Neural cell (in vitro differentiated cells): ENCODE results near the gene CELA2B. TPM values are rescaled to one million over a fixed set of nuclear protein-coding genes. Genes with fewer than 3 reads are reported as not detected.

Experiments used
- H2AFZ ChIP-seq: fragments of 200-600, 300-800 bp; sonication (generic), shearing (Covaris generic); 2 replicates; pipeline ENCODE4 v1.6.0; 2014; ENCODE audit warnings: low read depth, mild to moderate bottlenecking, antibody characterized with exemption, low read length, moderate library complexity
- H3F3A ChIP-seq: fragments of 200-600 bp; shearing (Covaris generic); 2 replicates; pipeline ENCODE4 v1.6.1; 2016; ENCODE audit warnings: mild to moderate bottlenecking, moderate library complexity, mixed read lengths, antibody characterized with exemption, low read length; ENCODE audit not compliant: insufficient read depth, poor library complexity, severe bottlenecking
- H3K27ac ChIP-seq: fragments of 200-600, 300-800 bp; sonication (generic), shearing (Covaris generic); 2 replicates; pipeline ENCODE4 v1.5.1; 2014; ENCODE audit warnings: mild to moderate bottlenecking, low read length, moderate library complexity
- H3K27me3 ChIP-seq: fragments of 300-800, 200-600 bp; sonication (generic), shearing (Covaris generic); 2 replicates; pipeline ENCODE4 v1.6.0; 2014; ENCODE audit warnings: mild to moderate bottlenecking, low read depth, low read length, moderate library complexity; ENCODE audit not compliant: insufficient read depth
- H3K36me3 ChIP-seq: fragments of 300-800, 200-600 bp; sonication (generic), shearing (Covaris generic); 2 replicates; pipeline ENCODE4 v1.5.1; 2014; ENCODE audit warnings: mild to moderate bottlenecking, antibody characterized with exemption, low read length, moderate library complexity; ENCODE audit not compliant: insufficient read depth
- H3K4me2 ChIP-seq: fragments of 300-800, 200-600 bp; sonication (generic), shearing (Covaris generic); 2 replicates; pipeline ENCODE4 v1.6.0; 2014; ENCODE audit warnings: mild to moderate bottlenecking, low read length
- H3K4me3 ChIP-seq: fragments of 300-800, 200-600 bp; sonication (generic), shearing (Covaris generic); 2 replicates; pipeline ENCODE4 v1.5.1; 2014; ENCODE audit warnings: mild to moderate bottlenecking, low read length, moderate library complexity
- H3K79me2 ChIP-seq: fragments of 200-600 bp; shearing (Covaris generic); replicated peaks from 2 replicates; pipeline ENCODE4 v1.6.0; 2014; ENCODE audit warnings: mild to moderate bottlenecking, low read length, moderate library complexity; ENCODE audit not compliant: insufficient read depth
- H3K9ac ChIP-seq: fragments of 300-800, 200-600 bp; sonication (generic), shearing (Covaris generic); 2 replicates; pipeline ENCODE4 v1.6.1; 2016; ENCODE audit warnings: mild to moderate bottlenecking, low read length, mixed read lengths
- H3K9me2 ChIP-seq: fragments of 200-600 bp; shearing (Covaris generic); 2 replicates; pipeline ENCODE4 v1.6.1; 2016; ENCODE audit warnings: mild to moderate bottlenecking, low read length, mixed read lengths; ENCODE audit not compliant: insufficient read depth
- H3K9me3 ChIP-seq: fragments of 200-600, 300-800 bp; sonication (generic), shearing (Covaris generic); 2 replicates; pipeline ENCODE4 v1.6.1; 2016; ENCODE audit warnings: mild to moderate bottlenecking, mixed run types, low read length, moderate library complexity, mixed read lengths
- H4K20me1 ChIP-seq: fragments of 200-600 bp; shearing (Covaris generic); 2 replicates; pipeline ENCODE4 v1.6.1; 2016; ENCODE audit warnings: mild to moderate bottlenecking, mixed run types; ENCODE audit not compliant: insufficient read depth
- CTCF ChIP-seq: fragments of 450-650 bp; IDR thresholded peaks from 2 replicates; pipeline ENCODE4 v1.5.1; 2014; ENCODE audit warnings: antibody characterized with exemption, mild to moderate bottlenecking, moderate library complexity; ENCODE audit not compliant: poor library complexity, severe bottlenecking
- EP300 ChIP-seq: fragments of 450-650 bp; conservative IDR thresholded peaks from 2 replicates; pipeline ENCODE4 v1.6.1; 2014; ENCODE audit warnings: antibody characterized with exemption, mild to moderate bottlenecking, moderate library complexity; ENCODE audit not compliant: poor library complexity, severe bottlenecking
- EZH2 ChIP-seq: fragments of 200-600, 300-800 bp; shearing (Covaris generic), sonication (generic); IDR thresholded peaks from 2 replicates; pipeline ENCODE4 v1.6.1; 2014; ENCODE audit warnings: antibody characterized with exemption, low read length, borderline replicate concordance, mild to moderate bottlenecking; ENCODE audit not compliant: insufficient read depth, poor library complexity, severe bottlenecking
- MXI1 ChIP-seq: fragments of 450-650 bp; conservative IDR thresholded peaks from 2 replicates; pipeline ENCODE4 v1.6.1; 2014; ENCODE audit warnings: antibody characterized with exemption, mild to moderate bottlenecking; ENCODE audit not compliant: poor library complexity, severe bottlenecking
- POLR2AphosphoS5 ChIP-seq: IDR thresholded peaks from 2 replicates; pipeline ENCODE4 v1.6.1; 2012
- RAD21 ChIP-seq: fragments of 450-650 bp; conservative IDR thresholded peaks from 2 replicates; pipeline ENCODE4 v1.6.1; 2014; ENCODE audit warnings: antibody characterized with exemption, mild to moderate bottlenecking, moderate library complexity
- REST ChIP-seq: IDR thresholded peaks from 2 replicates; pipeline ENCODE4 v1.6.1; 2012; ENCODE audit warnings: borderline replicate concordance
- SMC3 ChIP-seq: fragments of 450-650 bp; conservative IDR thresholded peaks from 2 replicates; pipeline ENCODE4 v1.6.1; 2014; ENCODE audit warnings: antibody characterized with exemption, mild to moderate bottlenecking, moderate library complexity; ENCODE audit not compliant: poor library complexity
- TAF1 ChIP-seq: IDR thresholded peaks from 2 replicates; pipeline ENCODE4 v1.6.1; 2012; ENCODE audit warnings: low read depth
- polyA plus RNA-seq: library from polyadenylated mRNA; depleted of rRNA; stranded (reverse); fragments of >200 nt; gene quantifications from 2 replicates; pipeline ENCODE4 v1.2.3, GENCODE V29; 2014

Gene CELA2B
- polyA plus RNA-seq, 1 donor from 2014 or later = not detected

- Histone ChIP-seq H3K79me2 (no peaks in the 10 kb centered on the region), H3K9me3 (no peaks in the 10 kb centered on the region), H4K20me1 (no peaks in the 10 kb centered on the region), H3K27me3 (no peaks in the 10 kb centered on the region), H3K9ac (no peak overlapping the region), H3F3A (no peaks in the 10 kb centered on the region), H3K9me2 (no peaks in the 10 kb centered on the region), H2AFZ (no peak overlapping the region), H3K27ac (no peak overlapping the region), H3K36me3 (no peaks in the 10 kb centered on the region), H3K4me3 (no peak overlapping the region), H3K4me2 (no peak overlapping the region)
- TF ChIP-seq SMC3 (no peak), RAD21 (no peak), CTCF (no peak), POLR2AphosphoS5 (no peak), EZH2 (no peak), REST (no peak), TAF1 (no peak), EP300 (no peak), MXI1 (no peak)
These were observed 24.6 kb downstream of the CELA2B start for GRCh38 chr1:15500184-15501178.

GRCh38 chr1:15501208-15502032 lies 25.5 kb downstream of the CELA2B start:
- Histone ChIP-seq H3K4me3 (no peak overlapping the region), H3K27ac (no peak overlapping the region), H3K79me2 (no peaks in the 10 kb centered on the region), H3F3A (no peaks in the 10 kb centered on the region), H3K36me3 (no peaks in the 10 kb centered on the region), H2AFZ (no peak overlapping the region), H4K20me1 (no peaks in the 10 kb centered on the region), H3K4me2 (no peak overlapping the region), H3K9me3 (no peaks in the 10 kb centered on the region), H3K27me3 (no peaks in the 10 kb centered on the region), H3K9me2 (no peaks in the 10 kb centered on the region), H3K9ac (no peak overlapping the region)
- TF ChIP-seq CTCF = peak; percentile 28
- no peak for TF ChIP-seq POLR2AphosphoS5
